ENCODE results near the gene SH2B2. TPM values are rescaled to one million over a fixed set of nuclear protein-coding genes. Genes with fewer than 3 reads are reported as not detected.

The SH2B2 gene
- total and polyA plus RNA-seq, 2 donors (not counting 3 experiments of a cell fraction or from before 2014, with no cell fraction given) = 0.69 to 0.73 TPM

DNA sequence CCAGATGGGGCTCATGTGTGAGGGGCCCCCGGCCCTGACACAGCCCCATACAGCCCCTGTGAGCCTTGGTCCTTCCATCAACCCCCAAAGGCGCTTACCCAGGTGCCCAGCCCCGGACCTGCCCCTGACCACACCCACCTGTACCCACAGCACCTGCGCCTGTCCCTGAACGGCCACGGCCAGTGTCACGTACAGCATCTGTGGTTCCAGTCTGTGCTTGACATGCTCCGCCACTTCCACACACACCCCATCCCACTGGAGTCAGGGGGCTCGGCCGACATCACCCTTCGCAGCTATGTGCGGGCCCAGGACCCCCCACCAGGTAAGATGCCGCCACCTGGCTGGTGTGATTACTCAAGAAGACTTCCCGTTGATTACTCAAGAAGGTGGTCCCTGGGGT is 33.5 kb downstream of the SH2B2 start:
- no peaks in the 10 kb centered on the region for H3K79me2 ChIP-seq (ENCODE audit: control insufficient read depth, insufficient read depth, low read length)

DNA sequence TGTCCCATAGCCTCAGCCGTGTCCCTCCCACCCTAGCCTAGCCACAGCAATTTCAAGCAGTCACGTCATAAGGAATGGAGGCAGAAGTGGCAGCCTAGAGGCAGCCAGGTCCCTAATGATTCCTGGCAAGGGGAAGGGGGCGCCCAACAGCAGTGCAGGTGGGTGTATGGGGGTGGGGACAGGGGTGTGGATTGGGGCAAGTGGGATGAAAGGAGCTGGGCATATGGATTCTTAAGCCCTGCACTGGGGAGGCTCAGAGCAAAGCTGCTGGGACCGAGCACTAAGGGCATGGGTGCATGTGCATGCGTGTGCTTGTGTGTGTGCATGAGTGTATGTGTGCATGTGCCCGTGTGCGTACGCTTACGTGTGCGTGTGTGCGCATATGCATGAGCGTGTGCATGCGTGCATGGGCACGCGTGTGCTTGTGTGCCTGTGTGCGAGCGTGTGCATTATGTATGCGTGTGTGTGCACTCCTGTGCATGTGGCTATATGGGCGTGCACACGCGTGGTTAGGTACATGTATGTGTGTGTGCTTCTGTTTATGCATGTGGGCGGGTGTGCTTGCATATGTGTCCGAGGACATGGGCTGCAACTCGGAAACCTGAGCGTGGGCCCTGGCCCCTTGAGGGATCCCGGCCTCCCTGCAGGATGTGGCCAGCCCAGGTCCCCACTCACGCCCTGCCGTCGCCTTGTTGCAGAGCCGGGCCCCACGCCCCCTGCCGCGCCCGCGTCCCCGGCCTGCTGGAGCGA is 34.1 kb downstream of the SH2B2 start:
- Histone ChIP-seq H4K20me1 (replicated peaks; ENCODE audit: control insufficient read depth, extremely low read depth, insufficient read depth, low read length) (no peaks in the 10 kb centered on the region), H3K4me2 (ENCODE audit: insufficient read depth, low read length) (no peak overlapping the region)

More for the DNA sequence above, 33.5 kb downstream of the SH2B2 start:
- no peak overlapping the region for H3K4me3 ChIP-seq (replicated peaks in 1 of 3; ENCODE audit: insufficient read depth in 1 of 3, low read depth in 1 of 3, low read length in 3 of 3)
- H3K9ac ChIP-seq (replicated peaks; ENCODE audit: extremely low read depth, insufficient read depth, low read length) = no peak overlapping the region
- dilution Hi-C loops (cut with MboI; ENCODE audit: extremely low pct_ligation_motif_present, low sequenced_read_pairs) (no loop called here), intact Hi-C loops (cut with micrococcal nuclease) (no loop called here)
- BruUV-seq (replicated peaks) = no TSS peak
- no peaks in the 10 kb centered on the region for H4K20me1 ChIP-seq (replicated peaks; ENCODE audit: control insufficient read depth, extremely low read depth, insufficient read depth, low read length)
- H3K4me1 ChIP-seq (ENCODE audit: control insufficient read depth, extremely low read depth, insufficient read depth, low read length) = peaks cover 10% of the 10 kb centered on the region
- no peaks in the 10 kb centered on the region for H3K9me1 ChIP-seq (replicated peaks; ENCODE audit: control insufficient read depth, extremely low read depth, insufficient read depth, low read length)
- no peak overlapping the region for H2AFZ ChIP-seq (ENCODE audit: low read depth, low read length)
- no peaks in the 10 kb centered on the region for H3K27me3 ChIP-seq (ENCODE audit: control insufficient read depth in 2 of 2, insufficient read depth in 2 of 2, low read length in 2 of 2)
- H3K36me3 ChIP-seq (ENCODE audit: control insufficient read depth in 2 of 2, extremely low read depth in 1 of 2, insufficient read depth in 2 of 2, low read length in 2 of 2) = no peaks in the 10 kb centered on the region
- ChIA-PET CTCF (no interaction called here), POLR2A (no interaction called here)
- no peak overlapping the region for H3K4me2 ChIP-seq (ENCODE audit: insufficient read depth, low read length)
- TF ChIP-seq EZH2 (IDR thresholded peaks at IDR 0.05; ENCODE audit: borderline replicate concordance, low read depth, low read length, severe bottlenecking) (no peak), POLR2A (IDR thresholded peaks at IDR 0.05; ENCODE audit: low read depth, low read length) (no peak), GATA2 (IDR thresholded peaks at IDR 0.05; ENCODE audit: insufficient read depth, insufficient read length, low read depth, low read length) (no peak), FOS (IDR thresholded peaks at IDR 0.05; ENCODE audit: borderline replicate concordance, insufficient read depth, low read length) (no peak), MYC (IDR thresholded peaks at IDR 0.05; ENCODE audit: low read depth, low read length) (no peak), JUN (IDR thresholded peaks at IDR 0.05; ENCODE audit: borderline replicate concordance, insufficient read depth, insufficient read length, low read depth) (no peak)
- TF ChIP-seq, protein P1, sequence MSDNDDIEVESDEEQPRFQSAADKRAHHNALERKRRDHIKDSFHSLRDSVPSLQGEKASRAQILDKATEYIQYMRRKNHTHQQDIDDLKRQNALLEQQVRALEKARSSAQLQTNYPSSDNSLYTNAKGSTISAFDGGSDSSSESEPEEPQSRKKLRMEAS (IDR thresholded peaks at IDR 0.05; ENCODE audit: insufficient read depth, insufficient read length) = no peak
- no peak for FAIRE-seq
- no peaks in the 10 kb centered on the region for H3K9me3 ChIP-seq (replicated peaks; ENCODE audit: control insufficient read depth, insufficient read depth, low read length)
- DNase-seq (ENCODE audit: low read depth, low spot score) = no peak
- H3K27ac ChIP-seq (ENCODE audit: insufficient read depth, low read depth, low read length) = no peak overlapping the region

More for the DNA sequence above, 34.1 kb downstream of the SH2B2 start:
- POLR2A ChIA-PET = no interaction called here
- no TSS peak for BruUV-seq (replicated peaks)
- no peaks in the 10 kb centered on the region for H3K9me3 ChIP-seq (replicated peaks; ENCODE audit: control insufficient read depth, insufficient read depth, low read length)
- H2AFZ ChIP-seq (ENCODE audit: low read depth, low read length) = no peak overlapping the region
- no peak overlapping the region for H3K4me3 ChIP-seq (replicated peaks in 1 of 3; ENCODE audit: insufficient read depth in 1 of 3, low read depth in 1 of 3, low read length in 3 of 3)
- FAIRE-seq = no peak
- TF ChIP-seq, protein P1 (IDR thresholded peaks at IDR 0.05; ENCODE audit: insufficient read depth, insufficient read length) = no peak
- TF ChIP-seq MYC (IDR thresholded peaks at IDR 0.05; ENCODE audit: low read depth, low read length) (no peak), GATA2 (IDR thresholded peaks at IDR 0.05; ENCODE audit: insufficient read depth, insufficient read length, low read depth, low read length) (no peak)
- TF ChIP-seq, protein P2, sequence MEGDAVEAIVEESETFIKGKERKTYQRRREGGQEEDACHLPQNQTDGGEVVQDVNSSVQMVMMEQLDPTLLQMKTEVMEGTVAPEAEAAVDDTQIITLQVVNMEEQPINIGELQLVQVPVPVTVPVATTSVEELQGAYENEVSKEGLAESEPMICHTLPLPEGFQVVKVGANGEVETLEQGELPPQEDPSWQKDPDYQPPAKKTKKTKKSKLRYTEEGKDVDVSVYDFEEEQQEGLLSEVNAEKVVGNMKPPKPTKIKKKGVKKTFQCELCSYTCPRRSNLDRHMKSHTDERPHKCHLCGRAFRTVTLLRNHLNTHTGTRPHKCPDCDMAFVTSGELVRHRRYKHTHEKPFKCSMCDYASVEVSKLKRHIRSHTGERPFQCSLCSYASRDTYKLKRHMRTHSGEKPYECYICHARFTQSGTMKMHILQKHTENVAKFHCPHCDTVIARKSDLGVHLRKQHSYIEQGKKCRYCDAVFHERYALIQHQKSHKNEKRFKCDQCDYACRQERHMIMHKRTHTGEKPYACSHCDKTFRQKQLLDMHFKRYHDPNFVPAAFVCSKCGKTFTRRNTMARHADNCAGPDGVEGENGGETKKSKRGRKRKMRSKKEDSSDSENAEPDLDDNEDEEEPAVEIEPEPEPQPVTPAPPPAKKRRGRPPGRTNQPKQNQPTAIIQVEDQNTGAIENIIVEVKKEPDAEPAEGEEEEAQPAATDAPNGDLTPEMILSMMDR (IDR thresholded peaks at IDR 0.05; ENCODE audit: extremely low read depth in 1 of 2, insufficient read depth in 1 of 2, low read depth in 1 of 2, low read length in 2 of 2) = no peak
- no peaks in the 10 kb centered on the region for H3K27me3 ChIP-seq (ENCODE audit: control insufficient read depth in 2 of 2, insufficient read depth in 2 of 2, low read length in 2 of 2)
- CTCF ChIA-PET = interaction anchor here (0.6 to 1.7 kb wide), 6 partner anchors 16 to 48 kb away, joined by 3 to 6 read pairs (median 3); no protein-coding TSS in a partner anchor
- H3K9ac ChIP-seq (replicated peaks; ENCODE audit: extremely low read depth, insufficient read depth, low read length) = no peak overlapping the region
- no peaks in the 10 kb centered on the region for H3K79me2 ChIP-seq (ENCODE audit: control insufficient read depth, insufficient read depth, low read length)
- H3K9me1 ChIP-seq (replicated peaks; ENCODE audit: control insufficient read depth, extremely low read depth, insufficient read depth, low read length) = no peaks in the 10 kb centered on the region
- H3K27ac ChIP-seq (ENCODE audit: insufficient read depth, low read depth, low read length) = no peak overlapping the region
- no peaks in the 10 kb centered on the region for H3K36me3 ChIP-seq (ENCODE audit: control insufficient read depth in 2 of 2, extremely low read depth in 1 of 2, insufficient read depth in 2 of 2, low read length in 2 of 2)
- H3K4me1 ChIP-seq (ENCODE audit: control insufficient read depth, extremely low read depth, insufficient read depth, low read length) = peaks cover 10% of the 10 kb centered on the region
- DNase-seq (ENCODE audit: low read depth, low spot score) = no peak
- dilution Hi-C loops (cut with MboI; ENCODE audit: extremely low pct_ligation_motif_present, low sequenced_read_pairs) = no loop called here
- intact Hi-C loops (cut with micrococcal nuclease) = no loop called here

All from endothelial cell of umbilical vein (primary cell).